GM23338 (cell line): ENCODE measurements around the gene TMEM250. TPM values are rescaled to one million over a fixed set of nuclear protein-coding genes. Genes with fewer than 3 reads are reported as not detected.

Experiments
- ATAC-seq: fragments of 200-7000 bp; cut with Tn5 transposase; 3 replicates; pipeline ENCODE4 v1.9.1; 2020
- DNase-seq: peaks from one replicate; pipeline ENCODE4 v3.0.0-alpha.2; 2015; ENCODE audit warnings: low spot score
- H2AFZ ChIP-seq: fragments of 200-600 bp; sonication (generic); 2 replicates; pipeline ENCODE4 v1.8.0; 2016; ENCODE audit warnings: antibody characterized with exemption, mild to moderate bottlenecking, moderate library complexity
- H3F3A ChIP-seq: fragments of 200-600 bp; sonication (generic); replicated peaks from 2 replicates; pipeline ENCODE4 v1.8.0; 2017; ENCODE audit warnings: antibody characterized with exemption, mixed run types, low read depth
- H3K27ac ChIP-seq: fragments of 200-600 bp; sonication (generic); 2 replicates; pipeline ENCODE4 v1.6.1; 2016; ENCODE audit warnings: low read depth
- H3K27me3 ChIP-seq: fragments of 200-600 bp; sonication (generic); 2 replicates; pipeline ENCODE4 v1.8.0; 2016; ENCODE audit warnings: mild to moderate bottlenecking, mixed run types, moderate library complexity; ENCODE audit not compliant: insufficient read depth
- H3K36me3 ChIP-seq: fragments of 200-600 bp; sonication (generic); 2 replicates; pipeline ENCODE4 v1.8.0; 2016; ENCODE audit warnings: mild to moderate bottlenecking; ENCODE audit not compliant: insufficient read depth
- H3K4me1 ChIP-seq: fragments of 200-600 bp; sonication (generic); 2 replicates; pipeline ENCODE4 v1.8.0; 2016; ENCODE audit warnings: mild to moderate bottlenecking, moderate library complexity; ENCODE audit not compliant: insufficient read depth
- H3K4me2 ChIP-seq: fragments of 200-600 bp; sonication (generic); 2 replicates; pipeline ENCODE4 v1.7.1; 2017; ENCODE audit warnings: mixed run types
- H3K4me3 ChIP-seq: fragments of 200-600 bp; sonication (generic); 2 replicates; pipeline ENCODE4 v1.6.1; 2016; ENCODE audit warnings: mixed run types
- H3K79me2 ChIP-seq: fragments of 200-600 bp; sonication (generic); replicated peaks from 2 replicates; pipeline ENCODE4 v1.8.0; 2017; ENCODE audit warnings: mild to moderate bottlenecking; ENCODE audit not compliant: insufficient read depth
- H3K9me2 ChIP-seq: fragments of 200-600 bp; sonication (generic); 2 replicates; pipeline ENCODE4 v1.8.0; 2017; ENCODE audit not compliant: insufficient read depth
- H4K20me1 ChIP-seq: fragments of 200-600 bp; sonication (generic); replicated peaks from 2 replicates; pipeline ENCODE4 v1.8.0; 2017; ENCODE audit warnings: mild to moderate bottlenecking; ENCODE audit not compliant: insufficient read depth
- H3K27ac Mint-ChIP-seq: 2 replicates; pipeline ENCODE4 v1.8.0; 2020; ENCODE audit warnings: inconsistent platforms, mild to moderate bottlenecking, moderate library complexity, mixed read lengths
- H3K27me3 Mint-ChIP-seq: 3 replicates; pipeline ENCODE4 v1.8.0; 2022; ENCODE audit warnings: low read depth, mild to moderate bottlenecking, moderate library complexity, mixed read lengths, inconsistent platforms; ENCODE audit not compliant: insufficient read depth, poor library complexity
- H3K36me3 Mint-ChIP-seq: 3 replicates; pipeline ENCODE4 v1.8.0; 2021; ENCODE audit warnings: low read depth, mild to moderate bottlenecking, inconsistent platforms, moderate library complexity, mixed read lengths
- H3K4me1 Mint-ChIP-seq: 3 replicates; pipeline ENCODE4 v1.8.0; 2020; ENCODE audit warnings: mild to moderate bottlenecking, inconsistent platforms, mixed read lengths
- H3K4me3 Mint-ChIP-seq: 3 replicates; pipeline ENCODE4 v1.8.0; 2021; ENCODE audit warnings: moderate library complexity, mild to moderate bottlenecking, inconsistent platforms, mixed read lengths
- H3K9me3 Mint-ChIP-seq: 3 replicates; pipeline ENCODE4 v1.8.0; 2020; ENCODE audit warnings: moderate library complexity, mild to moderate bottlenecking, inconsistent platforms, mixed read lengths
- CREB1 ChIP-seq: fragments of 250-450 bp; sonication (Bioruptor Pico); IDR thresholded peaks from 2 replicates; pipeline ENCODE4 v1.5.0; 2020; ENCODE audit warnings: low read depth, mild to moderate bottlenecking, moderate library complexity
- EZH2 ChIP-seq: fragments of 200-600 bp; sonication (generic); IDR thresholded peaks from one replicate; pipeline ENCODE4 v1.8.0; 2017; ENCODE audit warnings: antibody characterized with exemption, mild to moderate bottlenecking, low read depth; ENCODE audit not compliant: unreplicated experiment
- JUNB ChIP-seq: IDR thresholded peaks from one replicate; pipeline ENCODE4 v1.6.1; 2016; ENCODE audit warnings: antibody characterized with exemption; ENCODE audit not compliant: unreplicated experiment
- NANOG ChIP-seq: IDR thresholded peaks from 2 replicates; pipeline ENCODE4 v1.6.1; 2016; ENCODE audit warnings: antibody characterized with exemption, borderline replicate concordance
- POLR2AphosphoS5 ChIP-seq: IDR thresholded peaks from 2 replicates; pipeline ENCODE4 v1.6.1; 2016; ENCODE audit warnings: antibody characterized with exemption, low read depth
- STAT1 ChIP-seq: IDR thresholded peaks from one replicate; pipeline ENCODE4 v1.6.1; 2016; ENCODE audit warnings: antibody characterized with exemption; ENCODE audit not compliant: unreplicated experiment
- ZNF114 ChIP-seq: fragments of 250-450 bp; sonication (Bioruptor Pico); IDR thresholded peaks from 2 replicates; pipeline ENCODE4 v1.5.0; 2020; ENCODE audit warnings: mild to moderate bottlenecking, moderate library complexity
- polyA plus RNA-seq: library from polyadenylated mRNA; unstranded; fragments of >200 nt; fragmentation: Nextera tagmentation; extraction: Ambion mirVana; gene quantifications from 2 replicates; pipeline ENCODE4 v1.2.1, GENCODE V29; 2016
- total RNA-seq: library from RNA; depleted of rRNA; stranded (reverse); fragments of >200 nt; shearing (Covaris generic); gene quantifications from 2 replicates; pipeline ENCODE4 v1.2.3, GENCODE V29; 2014
- TF ChIP-seq, protein P1 (sequence below), 2 experiments: fragments of 200-600 bp in 1 of 2; sonication (generic) in 1 of 2; conservative IDR thresholded peaks; 2 replicates each; pipeline versions ENCODE4 v1.5.1 to v1.6.1; 2016 to 2017; ENCODE audit warnings: antibody characterized with exemption in 2 of 2, low read depth in 2 of 2, mild to moderate bottlenecking in 2 of 2, moderate library complexity in 1 of 2
- TF ChIP-seq, protein P2 (sequence below): fragments of 250-450 bp; sonication (Bioruptor Pico); IDR thresholded peaks from 2 replicates; pipeline ENCODE4 v1.5.0; 2020; ENCODE audit warnings: mild to moderate bottlenecking, moderate library complexity
- TF ChIP-seq, protein P3 (sequence below): IDR thresholded peaks from one replicate; pipeline ENCODE4 v1.6.1; 2018; ENCODE audit warnings: antibody characterized with exemption; ENCODE audit not compliant: unreplicated experiment

Gene TMEM250
- total and polyA plus RNA-seq, 2 experiments from 2014 or later, result 12.2 to 39.2 TPM

DNA sequence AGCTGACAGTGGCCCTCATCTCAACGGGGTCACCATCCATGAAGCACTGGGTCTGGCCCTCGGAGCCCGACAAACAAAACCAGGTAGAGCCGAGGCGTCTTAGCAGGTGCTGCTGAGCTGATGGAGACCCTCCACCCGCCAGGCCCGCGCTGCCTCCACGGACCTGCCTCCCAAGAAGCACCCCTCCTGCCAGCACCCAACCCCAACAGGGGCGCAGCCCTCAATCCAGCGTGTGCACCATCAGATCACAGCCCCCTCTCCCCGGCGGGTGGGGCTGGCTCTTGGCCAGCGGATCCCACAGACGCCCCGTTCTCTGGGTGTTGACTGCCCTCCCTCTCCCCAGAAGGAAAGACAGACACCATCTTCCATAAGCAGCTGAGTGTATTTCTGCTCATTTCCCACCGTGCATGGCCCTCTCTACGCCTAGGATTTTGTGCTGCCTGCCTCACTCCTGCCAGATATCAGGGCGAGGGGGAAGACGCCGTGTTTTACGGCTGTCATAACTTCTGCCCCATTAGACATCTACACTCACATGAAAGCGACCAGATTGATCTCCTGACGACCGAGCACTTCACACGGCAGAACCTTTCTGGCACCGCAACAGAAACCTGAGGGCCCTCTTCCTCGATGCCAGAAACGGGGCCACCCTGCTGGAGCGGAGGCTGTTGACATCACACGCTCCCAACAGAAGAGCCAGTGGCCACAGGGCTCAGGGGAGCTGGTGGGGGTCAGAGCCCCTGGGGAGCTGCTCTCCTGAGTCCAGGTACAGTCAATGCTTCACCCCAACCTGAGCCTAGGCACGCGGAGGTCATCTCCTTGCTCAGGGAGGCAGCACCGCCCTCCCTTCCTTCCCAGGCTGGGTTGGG is 35.9 kb downstream of the TMEM250 start:
- Histone ChIP-seq H3K27ac (no peak overlapping the region), H3K79me2 (peaks cover 4% of the 10 kb centered on the region), H3F3A (no peaks in the 10 kb centered on the region), H3K4me3 (no peak overlapping the region), H3K27me3 (no peaks in the 10 kb centered on the region), H3K9me2 (no peaks in the 10 kb centered on the region), H2AFZ (no peak overlapping the region), H3K4me1 (no peaks in the 10 kb centered on the region), H3K36me3 (no peaks in the 10 kb centered on the region), H4K20me1 (no peaks in the 10 kb centered on the region), H3K4me2 (no peak overlapping the region)
- H3K4me3 Mint-ChIP-seq, result no peak overlapping the region
- peaks cover 10% of the 10 kb centered on the region for H3K27me3 Mint-ChIP-seq
- H3K27ac Mint-ChIP-seq, result no peak overlapping the region
- H3K36me3 Mint-ChIP-seq, result no peaks in the 10 kb centered on the region
- DNase-seq, result no peak
- no peak for TF ChIP-seq EZH2
- TF ChIP-seq NANOG, result no peak
- no peak for TF ChIP-seq POLR2AphosphoS5
- TF ChIP-seq JUNB, result no peak
- no peak for TF ChIP-seq ZNF114 (CRISPR knock-in tag)
- TF ChIP-seq STAT1, result no peak
- no peak for TF ChIP-seq CREB1 (CRISPR knock-in tag)
- TF ChIP-seq, protein P1, sequence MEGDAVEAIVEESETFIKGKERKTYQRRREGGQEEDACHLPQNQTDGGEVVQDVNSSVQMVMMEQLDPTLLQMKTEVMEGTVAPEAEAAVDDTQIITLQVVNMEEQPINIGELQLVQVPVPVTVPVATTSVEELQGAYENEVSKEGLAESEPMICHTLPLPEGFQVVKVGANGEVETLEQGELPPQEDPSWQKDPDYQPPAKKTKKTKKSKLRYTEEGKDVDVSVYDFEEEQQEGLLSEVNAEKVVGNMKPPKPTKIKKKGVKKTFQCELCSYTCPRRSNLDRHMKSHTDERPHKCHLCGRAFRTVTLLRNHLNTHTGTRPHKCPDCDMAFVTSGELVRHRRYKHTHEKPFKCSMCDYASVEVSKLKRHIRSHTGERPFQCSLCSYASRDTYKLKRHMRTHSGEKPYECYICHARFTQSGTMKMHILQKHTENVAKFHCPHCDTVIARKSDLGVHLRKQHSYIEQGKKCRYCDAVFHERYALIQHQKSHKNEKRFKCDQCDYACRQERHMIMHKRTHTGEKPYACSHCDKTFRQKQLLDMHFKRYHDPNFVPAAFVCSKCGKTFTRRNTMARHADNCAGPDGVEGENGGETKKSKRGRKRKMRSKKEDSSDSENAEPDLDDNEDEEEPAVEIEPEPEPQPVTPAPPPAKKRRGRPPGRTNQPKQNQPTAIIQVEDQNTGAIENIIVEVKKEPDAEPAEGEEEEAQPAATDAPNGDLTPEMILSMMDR (conservative IDR thresholded peaks at IDR 0.05; ENCODE audit: low read depth in 2 of 2), result no peak
- TF ChIP-seq, protein P2, sequence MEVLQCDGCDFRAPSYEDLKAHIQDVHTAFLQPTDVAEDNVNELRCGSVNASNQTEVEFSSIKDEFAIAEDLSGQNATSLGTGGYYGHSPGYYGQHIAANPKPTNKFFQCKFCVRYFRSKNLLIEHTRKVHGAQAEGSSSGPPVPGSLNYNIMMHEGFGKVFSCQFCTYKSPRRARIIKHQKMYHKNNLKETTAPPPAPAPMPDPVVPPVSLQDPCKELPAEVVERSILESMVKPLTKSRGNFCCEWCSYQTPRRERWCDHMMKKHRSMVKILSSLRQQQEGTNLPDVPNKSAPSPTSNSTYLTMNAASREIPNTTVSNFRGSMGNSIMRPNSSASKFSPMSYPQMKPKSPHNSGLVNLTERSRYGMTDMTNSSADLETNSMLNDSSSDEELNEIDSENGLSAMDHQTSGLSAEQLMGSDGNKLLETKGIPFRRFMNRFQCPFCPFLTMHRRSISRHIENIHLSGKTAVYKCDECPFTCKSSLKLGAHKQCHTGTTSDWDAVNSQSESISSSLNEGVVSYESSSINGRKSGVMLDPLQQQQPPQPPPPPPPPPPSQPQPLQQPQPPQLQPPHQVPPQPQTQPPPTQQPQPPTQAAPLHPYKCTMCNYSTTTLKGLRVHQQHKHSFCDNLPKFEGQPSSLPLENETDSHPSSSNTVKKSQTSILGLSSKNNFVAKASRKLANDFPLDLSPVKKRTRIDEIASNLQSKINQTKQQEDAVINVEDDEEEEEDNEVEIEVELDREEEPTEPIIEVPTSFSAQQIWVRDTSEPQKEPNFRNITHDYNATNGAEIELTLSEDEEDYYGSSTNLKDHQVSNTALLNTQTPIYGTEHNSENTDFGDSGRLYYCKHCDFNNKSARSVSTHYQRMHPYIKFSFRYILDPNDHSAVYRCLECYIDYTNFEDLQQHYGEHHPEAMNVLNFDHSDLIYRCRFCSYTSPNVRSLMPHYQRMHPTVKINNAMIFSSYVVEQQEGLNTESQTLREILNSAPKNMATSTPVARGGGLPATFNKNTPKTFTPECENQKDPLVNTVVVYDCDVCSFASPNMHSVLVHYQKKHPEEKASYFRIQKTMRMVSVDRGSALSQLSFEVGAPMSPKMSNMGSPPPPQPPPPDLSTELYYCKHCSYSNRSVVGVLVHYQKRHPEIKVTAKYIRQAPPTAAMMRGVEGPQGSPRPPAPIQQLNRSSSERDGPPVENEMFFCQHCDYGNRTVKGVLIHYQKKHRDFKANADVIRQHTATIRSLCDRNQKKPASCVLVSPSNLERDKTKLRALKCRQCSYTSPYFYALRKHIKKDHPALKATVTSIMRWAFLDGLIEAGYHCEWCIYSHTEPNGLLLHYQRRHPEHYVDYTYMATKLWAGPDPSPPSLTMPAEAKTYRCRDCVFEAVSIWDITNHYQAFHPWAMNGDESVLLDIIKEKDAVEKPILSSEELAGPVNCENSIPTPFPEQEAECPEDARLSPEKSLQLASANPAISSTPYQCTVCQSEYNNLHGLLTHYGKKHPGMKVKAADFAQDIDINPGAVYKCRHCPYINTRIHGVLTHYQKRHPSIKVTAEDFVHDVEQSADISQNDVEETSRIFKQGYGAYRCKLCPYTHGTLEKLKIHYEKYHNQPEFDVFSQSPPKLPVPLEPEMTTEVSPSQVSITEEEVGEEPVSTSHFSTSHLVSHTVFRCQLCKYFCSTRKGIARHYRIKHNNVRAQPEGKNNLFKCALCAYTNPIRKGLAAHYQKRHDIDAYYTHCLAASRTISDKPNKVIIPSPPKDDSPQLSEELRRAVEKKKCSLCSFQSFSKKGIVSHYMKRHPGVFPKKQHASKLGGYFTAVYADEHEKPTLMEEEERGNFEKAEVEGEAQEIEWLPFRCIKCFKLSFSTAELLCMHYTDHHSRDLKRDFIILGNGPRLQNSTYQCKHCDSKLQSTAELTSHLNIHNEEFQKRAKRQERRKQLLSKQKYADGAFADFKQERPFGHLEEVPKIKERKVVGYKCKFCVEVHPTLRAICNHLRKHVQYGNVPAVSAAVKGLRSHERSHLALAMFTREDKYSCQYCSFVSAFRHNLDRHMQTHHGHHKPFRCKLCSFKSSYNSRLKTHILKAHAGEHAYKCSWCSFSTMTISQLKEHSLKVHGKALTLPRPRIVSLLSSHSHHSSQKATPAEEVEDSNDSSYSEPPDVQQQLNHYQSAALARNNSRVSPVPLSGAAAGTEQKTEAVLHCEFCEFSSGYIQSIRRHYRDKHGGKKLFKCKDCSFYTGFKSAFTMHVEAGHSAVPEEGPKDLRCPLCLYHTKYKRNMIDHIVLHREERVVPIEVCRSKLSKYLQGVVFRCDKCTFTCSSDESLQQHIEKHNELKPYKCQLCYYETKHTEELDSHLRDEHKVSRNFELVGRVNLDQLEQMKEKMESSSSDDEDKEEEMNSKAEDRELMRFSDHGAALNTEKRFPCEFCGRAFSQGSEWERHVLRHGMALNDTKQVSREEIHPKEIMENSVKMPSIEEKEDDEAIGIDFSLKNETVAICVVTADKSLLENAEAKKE (CRISPR knock-in tag), result no peak
- TF ChIP-seq, protein P3, sequence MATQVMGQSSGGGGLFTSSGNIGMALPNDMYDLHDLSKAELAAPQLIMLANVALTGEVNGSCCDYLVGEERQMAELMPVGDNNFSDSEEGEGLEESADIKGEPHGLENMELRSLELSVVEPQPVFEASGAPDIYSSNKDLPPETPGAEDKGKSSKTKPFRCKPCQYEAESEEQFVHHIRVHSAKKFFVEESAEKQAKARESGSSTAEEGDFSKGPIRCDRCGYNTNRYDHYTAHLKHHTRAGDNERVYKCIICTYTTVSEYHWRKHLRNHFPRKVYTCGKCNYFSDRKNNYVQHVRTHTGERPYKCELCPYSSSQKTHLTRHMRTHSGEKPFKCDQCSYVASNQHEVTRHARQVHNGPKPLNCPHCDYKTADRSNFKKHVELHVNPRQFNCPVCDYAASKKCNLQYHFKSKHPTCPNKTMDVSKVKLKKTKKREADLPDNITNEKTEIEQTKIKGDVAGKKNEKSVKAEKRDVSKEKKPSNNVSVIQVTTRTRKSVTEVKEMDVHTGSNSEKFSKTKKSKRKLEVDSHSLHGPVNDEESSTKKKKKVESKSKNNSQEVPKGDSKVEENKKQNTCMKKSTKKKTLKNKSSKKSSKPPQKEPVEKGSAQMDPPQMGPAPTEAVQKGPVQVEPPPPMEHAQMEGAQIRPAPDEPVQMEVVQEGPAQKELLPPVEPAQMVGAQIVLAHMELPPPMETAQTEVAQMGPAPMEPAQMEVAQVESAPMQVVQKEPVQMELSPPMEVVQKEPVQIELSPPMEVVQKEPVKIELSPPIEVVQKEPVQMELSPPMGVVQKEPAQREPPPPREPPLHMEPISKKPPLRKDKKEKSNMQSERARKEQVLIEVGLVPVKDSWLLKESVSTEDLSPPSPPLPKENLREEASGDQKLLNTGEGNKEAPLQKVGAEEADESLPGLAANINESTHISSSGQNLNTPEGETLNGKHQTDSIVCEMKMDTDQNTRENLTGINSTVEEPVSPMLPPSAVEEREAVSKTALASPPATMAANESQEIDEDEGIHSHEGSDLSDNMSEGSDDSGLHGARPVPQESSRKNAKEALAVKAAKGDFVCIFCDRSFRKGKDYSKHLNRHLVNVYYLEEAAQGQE, result no peak
- no peak for ATAC-seq
- H3K4me1 Mint-ChIP-seq, result peaks cover 11% of the 10 kb centered on the region
- H3K9me3 Mint-ChIP-seq, result no peaks in the 10 kb centered on the region
